T-cell (primary cell): ENCODE results near the gene PGM1. TPM values are rescaled to one million over a fixed set of nuclear protein-coding genes. Genes with fewer than 3 reads are reported as not detected.

Experiments used
- ATAC-seq, 4 experiments: fragments of 200-7000 bp in 3 of 4; fragments of 150-1000 bp in 1 of 4; cut with Tn5 transposase; replicated peaks in 1 of 4; 1 replicate in 3 of 4; 2 replicates in 1 of 4; pipeline ENCODE4 v1.10.0; 2021; ENCODE audit warnings: moderate library complexity in 3 of 4, mild to moderate bottlenecking in 2 of 4, moderate number of reproducible peaks in 1 of 4
- CTCF ChIA-PET, 2 donors: fragments of 300-600 bp; sonication (Branson Sonifier 250); formaldehyde crosslinking; loops; one replicate each; lab custom pipeline; 2022; ENCODE audit warnings: antibody characterized with exemption in 2 of 2; lab: Charles Lee
- POLR2A ChIA-PET, 2 donors: fragments of 300-600 bp; sonication (Branson Sonifier 250); formaldehyde crosslinking; loops; one replicate each; lab custom pipeline; 2022; ENCODE audit warnings: antibody characterized with exemption in 2 of 2; lab: Charles Lee
- DNase-seq, 35 experiments: peaks; one replicate each; pipeline versions ENCODE4 v3.0.0 to v3.0.0-alpha.2; 2013 to 2023
- H3K27ac ChIP-seq: one replicate; pipeline ENCODE4 v1.5.1; 2013; ENCODE audit warnings: low read length
- H3K27me3 ChIP-seq, 2 experiments: replicated peaks in 1 of 2; 1 replicate in 1 of 2; 2 replicates in 1 of 2; pipeline versions ENCODE4 v1.6.1 to v1.7.0; 2013; ENCODE audit warnings: low read length in 1 of 2, mixed read lengths in 1 of 2; ENCODE audit not compliant: control insufficient read depth in 2 of 2, insufficient read depth in 2 of 2; ENCODE audit errors: extremely low read depth in 1 of 2
- H3K36me3 ChIP-seq, 2 donors: 1 replicate in 1 of 2; 2 replicates in 1 of 2; pipeline versions ENCODE4 v1.6.1 to v1.7.0; 2013; ENCODE audit warnings: low read length in 1 of 2; ENCODE audit not compliant: control insufficient read depth in 2 of 2, insufficient read depth in 1 of 2; ENCODE audit errors: extremely low read depth in 1 of 2
- H3K4me1 ChIP-seq, 2 experiments: 1 replicate in 1 of 2; 2 replicates in 1 of 2; pipeline versions ENCODE4 v1.6.1 to v1.7.0; 2013; ENCODE audit warnings: low read length in 2 of 2, mixed read lengths in 1 of 2; ENCODE audit not compliant: insufficient read depth in 2 of 2, control insufficient read depth in 1 of 2; ENCODE audit errors: extremely low read depth in 1 of 2
- H3K4me3 ChIP-seq, 2 donors: 1 replicate in 1 of 2; 2 replicates in 1 of 2; pipeline versions ENCODE4 v1.5.1 to v1.7.0; 2013; ENCODE audit warnings: mild to moderate bottlenecking in 2 of 2, low read length in 1 of 2, moderate library complexity in 1 of 2; ENCODE audit not compliant: control insufficient read depth in 1 of 2; ENCODE audit errors: extremely low read depth in 1 of 2
- H3K9me3 ChIP-seq: 2 replicates; pipeline ENCODE4 v1.7.0; 2013
- H3K27ac Mint-ChIP-seq, 2 donors: one replicate each; pipeline ENCODE4 v1.8.0; 2020 to 2021; ENCODE audit warnings: mild to moderate bottlenecking in 2 of 2, mixed read lengths in 2 of 2
- H3K27me3 Mint-ChIP-seq, 2 donors: one replicate each; pipeline ENCODE4 v1.8.0; 2021 to 2022; ENCODE audit warnings: mixed read lengths in 2 of 2
- H3K36me3 Mint-ChIP-seq: one replicate; pipeline ENCODE4 v1.8.0; 2021; ENCODE audit warnings: mixed read lengths
- H3K4me1 Mint-ChIP-seq, 3 donors: one replicate each; pipeline ENCODE4 v1.8.0; 2020 to 2022; ENCODE audit warnings: mixed read lengths in 3 of 3, mild to moderate bottlenecking in 1 of 3
- H3K4me3 Mint-ChIP-seq, 3 donors: one replicate each; pipeline ENCODE4 v1.8.0; 2020 to 2022; ENCODE audit warnings: mild to moderate bottlenecking in 3 of 3, mixed read lengths in 3 of 3, moderate library complexity in 3 of 3
- H3K9me3 Mint-ChIP-seq, 3 donors: one replicate each; pipeline ENCODE4 v1.8.0; 2020 to 2022; ENCODE audit warnings: mixed read lengths in 3 of 3
- WGBS: methylation state at CpG from one replicate; pipeline ENCODE4 v1.1.5; 2013; ENCODE audit warnings: missing lambda C conversion rate; ENCODE audit not compliant: insufficient coverage; 5-methylcytosine and 5-hydroxymethylcytosine counted together
- total RNA-seq, 35 experiments: library from RNA in 6 of 35; stranded (reverse) in 6 of 35; fragments of 120-200 nt in 1 of 35; gene quantifications; one replicate each; pipeline versions ENCODE4 v1.2.1 to v1.2.4 and lab custom pipeline; 2013 to 2026

Gene PGM1
- total RNA-seq, 5 donors from 2014 or later (not counting 1 experiment from before 2014, with no cell fraction given): 12.2 to 17.3 (median 15.5) TPM

- H3K27me3 Mint-ChIP-seq: peaks cover 0 to 2% of the 10 kb centered on the region in 2 donors
- no peak overlapping the region for H3K27ac Mint-ChIP-seq
- H3K4me3 Mint-ChIP-seq: no peak overlapping the region
- Histone ChIP-seq H3K27ac (no peak overlapping the region), H3K9me3 (no peaks in the 10 kb centered on the region), H3K27me3 (peaks cover 0 to 5% of the 10 kb centered on the region in 2 experiments), H3K36me3 (no peaks in the 10 kb centered on the region), H3K4me1 (no peaks in the 10 kb centered on the region), H3K4me3 (no peak overlapping the region)
- DNase-seq (peak in 11 of 35 experiments; percentile 2 to 53 (median 5)), ATAC-seq (peak in 2 of 4 experiments; percentile 53 to 61)
- H3K36me3 Mint-ChIP-seq: no peaks in the 10 kb centered on the region
- POLR2A ChIA-PET: no interaction called here
- WGBS: 20% methylated on average over 1 of the region's 6 CpGs
- H3K9me3 Mint-ChIP-seq: no peaks in the 10 kb centered on the region
- CTCF ChIA-PET: interaction anchor here (0.5 to 2.1 kb wide), 20 partner anchors 10 to 1134 kb away, joined by 3 to 14 read pairs (median 3); no protein-coding TSS in a partner anchor
- H3K4me1 Mint-ChIP-seq: peaks cover 0 to 6% (median 1%) of the 10 kb centered on the region in 3 donors
These were observed 98.7 kb downstream of the PGM1 start for GRCh38 chr1:63691701-63692425.

DNA sequence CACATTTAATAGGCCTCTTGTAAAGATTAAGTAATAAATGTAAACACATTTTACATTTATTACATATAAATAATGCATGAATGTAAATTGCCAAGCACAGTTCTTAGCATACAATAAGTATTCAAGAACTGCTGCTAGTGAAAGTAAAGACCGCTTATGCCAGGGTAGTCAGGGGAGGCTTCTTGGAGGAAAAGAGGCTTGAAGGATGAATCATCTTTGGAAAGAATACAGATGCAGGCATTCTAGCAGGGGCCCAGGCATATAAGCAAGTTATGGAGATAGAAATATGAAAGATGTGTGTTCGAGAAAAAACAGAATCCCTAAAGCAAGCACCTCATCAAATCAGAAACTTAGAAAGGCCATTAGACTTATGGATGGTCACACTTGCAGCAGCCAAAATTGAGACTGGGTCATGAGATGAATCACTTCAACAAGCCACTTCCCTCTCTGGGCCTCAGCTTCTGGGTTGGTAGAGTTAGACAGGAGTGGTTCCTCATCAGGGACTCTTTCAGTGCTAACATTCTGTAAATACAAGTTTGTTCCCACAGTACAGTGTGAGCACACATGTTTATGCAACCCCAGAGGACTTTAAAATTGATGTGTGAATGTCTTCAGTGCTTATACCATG is 100.8 kb downstream of the PGM1 start:
- Histone ChIP-seq H3K36me3 (no peaks in the 10 kb centered on the region), H3K27me3 (no peaks in the 10 kb centered on the region), H3K27ac (no peak overlapping the region), H3K4me1 (no peaks in the 10 kb centered on the region), H3K9me3 (no peaks in the 10 kb centered on the region), H3K4me3 (no peak overlapping the region)
- no peaks in the 10 kb centered on the region for H3K36me3 Mint-ChIP-seq
- H3K4me3 Mint-ChIP-seq: no peak overlapping the region
- WGBS: no CpG with 5 or more reads among the region's 2 CpGs
- peaks cover 0 to 6% (median 1%) of the 10 kb centered on the region in 3 donors for H3K4me1 Mint-ChIP-seq
- no peaks in the 10 kb centered on the region for H3K27me3 Mint-ChIP-seq
- H3K9me3 Mint-ChIP-seq: no peaks in the 10 kb centered on the region
- ChIA-PET POLR2A (no interaction called here), CTCF (interaction anchor here (0.6 kb wide), 2 partner anchors 1527 to 1673 kb away, joined by 4 read pairs; no protein-coding TSS in a partner anchor)
- DNase-seq (no peak), ATAC-seq (no peak)
- no peak overlapping the region for H3K27ac Mint-ChIP-seq

DNA sequence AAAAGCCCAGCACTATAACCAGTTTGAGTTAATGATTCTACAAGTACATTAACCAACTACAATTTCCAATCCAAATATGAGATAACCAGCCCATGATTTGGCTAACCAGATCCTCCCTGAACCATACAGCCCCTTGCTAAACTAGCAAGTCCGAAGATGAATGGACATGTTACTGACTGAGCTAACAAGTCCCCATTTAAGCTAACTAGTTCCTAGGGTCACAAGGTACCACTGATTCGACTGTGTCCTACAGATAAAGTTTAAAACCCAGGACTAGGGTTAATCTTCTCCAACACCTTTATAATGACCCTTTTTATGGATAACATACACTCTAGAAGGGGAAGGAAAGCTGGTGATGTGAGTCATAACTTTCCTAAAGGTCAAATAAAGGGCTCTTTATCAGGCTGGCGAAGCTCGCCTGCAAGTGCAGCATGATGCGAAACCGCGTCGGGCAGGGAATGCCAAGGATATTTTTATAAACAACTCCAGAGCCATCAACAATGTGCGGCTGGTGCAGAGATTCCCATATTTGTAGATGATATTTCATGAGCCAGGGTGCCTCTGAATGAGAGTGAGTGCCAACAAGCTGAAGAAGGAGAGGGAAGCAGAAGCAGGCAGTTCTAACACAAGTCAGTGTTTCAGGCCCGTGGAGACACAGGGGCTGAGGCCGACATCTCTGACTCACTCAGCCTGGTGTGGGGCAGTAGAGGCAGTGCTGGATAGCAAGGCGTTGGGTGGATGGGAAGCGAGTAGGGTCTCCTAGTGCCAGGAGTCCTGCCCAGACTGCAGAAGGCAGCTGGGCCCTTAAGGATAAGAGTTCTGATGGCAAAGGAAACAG is 105.0 kb downstream of the PGM1 start:
- H3K4me1 ChIP-seq: no peaks in the 10 kb centered on the region
- DNase-seq (no peak), ATAC-seq (no peak)
- no peaks in the 10 kb centered on the region for H3K36me3 Mint-ChIP-seq
- ChIA-PET POLR2A (no interaction called here), CTCF (no interaction called here)
- no peaks in the 10 kb centered on the region for H3K27me3 ChIP-seq
- WGBS: 92% methylated on average over 3 of the region's 13 CpGs
- no peaks in the 10 kb centered on the region for H3K4me1 Mint-ChIP-seq
- H3K9me3 ChIP-seq: no peaks in the 10 kb centered on the region
- no peak overlapping the region for H3K27ac ChIP-seq
- H3K27me3 Mint-ChIP-seq: peaks cover 0 to 5% of the 10 kb centered on the region in 2 donors
- no peak overlapping the region for H3K4me3 ChIP-seq
- no peak overlapping the region for H3K4me3 Mint-ChIP-seq
- H3K36me3 ChIP-seq: no peaks in the 10 kb centered on the region
- no peaks in the 10 kb centered on the region for H3K9me3 Mint-ChIP-seq
- H3K27ac Mint-ChIP-seq: no peak overlapping the region

DNA sequence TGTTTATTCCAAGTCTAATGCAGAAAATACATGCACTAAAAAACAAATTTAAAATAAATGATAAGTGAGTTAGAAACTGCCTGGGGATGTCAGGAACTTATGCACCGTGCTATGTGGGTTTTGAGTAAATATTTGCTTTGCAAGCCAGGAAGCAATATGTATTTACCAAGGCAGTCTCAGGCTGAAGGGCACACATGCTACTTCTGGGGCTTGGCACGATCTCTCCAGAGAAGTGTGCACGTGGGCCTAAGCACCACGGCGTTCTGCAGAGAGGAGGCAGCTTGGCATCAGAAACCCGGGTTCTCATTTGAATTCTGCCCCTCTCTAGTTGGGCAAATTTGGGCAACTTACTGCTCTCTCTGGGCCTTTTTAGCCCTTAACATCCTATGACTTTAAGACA is 108.0 kb downstream of the PGM1 start:
- Mint-ChIP-seq H3K36me3 (no peaks in the 10 kb centered on the region), H3K27ac (no peak overlapping the region), H3K27me3 (peaks cover 6 to 15% of the 10 kb centered on the region in 2 donors), H3K4me3 (no peak overlapping the region), H3K9me3 (no peaks in the 10 kb centered on the region), H3K4me1 (no peaks in the 10 kb centered on the region)
- no peaks in the 10 kb centered on the region for H3K9me3 ChIP-seq
- ATAC-seq (no peak), DNase-seq (no peak)
- no peaks in the 10 kb centered on the region for H3K27me3 ChIP-seq
- no peak overlapping the region for H3K27ac ChIP-seq
- no peaks in the 10 kb centered on the region for H3K4me1 ChIP-seq
- ChIA-PET CTCF (no interaction called here), POLR2A (no interaction called here)
- no peaks in the 10 kb centered on the region for H3K36me3 ChIP-seq
- no peak overlapping the region for H3K4me3 ChIP-seq
- 84% methylated on average over 6 of the region's 6 CpGs for WGBS

- Histone ChIP-seq H3K9me3 (no peaks in the 10 kb centered on the region), H3K36me3 (no peaks in the 10 kb centered on the region), H3K27me3 (no peaks in the 10 kb centered on the region), H3K4me1 (no peaks in the 10 kb centered on the region), H3K27ac (no peak overlapping the region), H3K4me3 (no peak overlapping the region)
- H3K36me3 Mint-ChIP-seq: no peaks in the 10 kb centered on the region
- ChIA-PET POLR2A (no interaction called here), CTCF (interaction anchor here in 1 of 2 donors (1.4 kb wide), 1 partner anchor 12 kb away, joined by 3 read pairs; no protein-coding TSS in a partner anchor)
- H3K9me3 Mint-ChIP-seq: no peaks in the 10 kb centered on the region
- no peaks in the 10 kb centered on the region for H3K4me1 Mint-ChIP-seq
- 100% methylated on average over 1 of the region's 8 CpGs for WGBS
- DNase-seq: no peak
- no peak for ATAC-seq
- H3K4me3 Mint-ChIP-seq: no peak overlapping the region
- H3K27ac Mint-ChIP-seq: no peak overlapping the region
- H3K27me3 Mint-ChIP-seq: peaks cover 10 to 23% of the 10 kb centered on the region in 2 donors
These were observed 110.5 kb downstream of the PGM1 start for GRCh38 chr1:63703701-63704107.

DNA sequence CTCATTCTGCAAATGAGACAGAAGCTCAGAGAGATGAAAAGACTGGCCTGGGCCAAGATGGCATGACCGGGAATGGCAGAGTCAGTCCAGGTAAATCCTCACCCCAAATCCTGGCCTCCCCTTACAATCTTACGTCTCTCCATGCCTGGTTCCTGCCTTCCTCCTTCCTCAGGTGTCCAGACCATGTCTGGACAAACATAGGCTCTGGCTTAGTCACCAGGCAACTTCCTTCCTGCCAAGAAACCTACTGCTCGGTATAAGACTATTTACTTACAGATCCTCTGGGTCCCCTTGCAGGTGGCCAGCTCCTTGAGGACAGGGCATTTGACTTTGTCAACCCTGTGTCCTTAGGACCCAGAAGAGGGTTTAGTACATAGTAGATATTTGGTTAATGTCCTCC is 111.2 kb downstream of the PGM1 start:
- ATAC-seq: no peak
- Mint-ChIP-seq H3K27me3 (peaks cover 13 to 23% of the 10 kb centered on the region in 2 donors), H3K4me3 (no peak overlapping the region), H3K4me1 (no peaks in the 10 kb centered on the region), H3K9me3 (no peaks in the 10 kb centered on the region), H3K27ac (no peak overlapping the region), H3K36me3 (no peaks in the 10 kb centered on the region)
- no peaks in the 10 kb centered on the region for H3K4me1 ChIP-seq
- ChIA-PET CTCF (no interaction called here), POLR2A (no interaction called here)
- H3K27me3 ChIP-seq: no peaks in the 10 kb centered on the region
- H3K4me3 ChIP-seq: no peak overlapping the region
- 66% methylated on average over 3 of the region's 3 CpGs for WGBS
- no peak for DNase-seq
- H3K36me3 ChIP-seq: no peaks in the 10 kb centered on the region
- H3K9me3 ChIP-seq: no peaks in the 10 kb centered on the region
- no peak overlapping the region for H3K27ac ChIP-seq
